HG03457 (cell line): ENCODE results near the gene CLPX.
"Not testable (repeated sequence)": the region's sequence is repeated elsewhere in the genome, so short reads cannot be mapped to it uniquely, and the experiment has no call there.

ENCODE experiments used
- ATAC-seq: cut with Tn5 transposase; IDR thresholded peaks from one replicate; pipeline ENCODE4 v1.9.1; 2021; ENCODE audit warnings: moderate number of reproducible peaks; ENCODE audit not compliant: unreplicated experiment

Gene CLPX

GRCh38 chr15:65174509-65174908 lies 10.6 kb downstream of the CLPX start:
- no peak for ATAC-seq

GRCh38 chr15:65172531-65172930 lies 12.6 kb downstream of the CLPX start:
- ATAC-seq, result no peak

- no peak for ATAC-seq
Observed at GRCh38 chr15:65171428-65171827, 13.7 kb downstream of the CLPX start.

- no peak for ATAC-seq
Observed at GRCh38 chr15:65165875-65166274, 19.3 kb downstream of the CLPX start.

- ATAC-seq, result no peak
Observed at GRCh38 chr15:65164139-65164538, 21.0 kb downstream of the CLPX start.

- no peak for ATAC-seq
Observed at GRCh38 chr15:65163041-65163440, 22.1 kb downstream of the CLPX start.

GRCh38 chr15:65156692-65157091 lies 28.4 kb downstream of the CLPX start:
- ATAC-seq, result no peak

GRCh38 chr15:65154720-65155119 lies 30.4 kb downstream of the CLPX start:
- ATAC-seq, result no peak

- ATAC-seq, result no peak
Observed at GRCh38 chr15:65147902-65148301, 37.2 kb downstream of the CLPX start.

GRCh38 chr15:65146438-65146837 lies 38.7 kb downstream of the CLPX start:
- ATAC-seq, result no peak

GRCh38 chr15:65138631-65139030 lies 46.5 kb downstream of the CLPX start:
- not testable (repeated sequence) for ATAC-seq

- not testable (repeated sequence) for ATAC-seq
Observed at GRCh38 chr15:65137893-65138292, 47.2 kb downstream of the CLPX start.

GRCh38 chr15:65137089-65137488 lies 48.1 kb downstream of the CLPX start:
- ATAC-seq, result not testable (repeated sequence)

- ATAC-seq, result no peak
Observed at GRCh38 chr15:65134538-65134937, 50.6 kb downstream of the CLPX start.

GRCh38 chr15:65133548-65134200 lies 51.5 kb downstream of the CLPX start, which contains the start of gene PDCD7:
Gene PDCD7 (minus strand): TSS chr15:65133808. CDS start chr15:65133781, 27 bp downstream.
- peak; percentile 83 for ATAC-seq

GRCh38 chr15:65132878-65133547 lies 52.1 kb downstream of the CLPX start:
- peak; percentile 33 for ATAC-seq

GRCh38 chr15:65130941-65131340 lies 54.2 kb downstream of the CLPX start:
- no peak for ATAC-seq

- no peak for ATAC-seq
Observed at GRCh38 chr15:65115542-65115941, 69.6 kb downstream of the CLPX start.

GRCh38 chr15:65115086-65115485 lies 70.1 kb downstream of the CLPX start, which contains the start of gene UBAP1L:
Gene UBAP1L (minus strand): TSS chr15:65115200. CDS start chr15:65106215, 8,985 bp downstream.
- ATAC-seq, result no peak

- no peak for ATAC-seq
Observed at GRCh38 chr15:65110676-65111292, 74.4 kb downstream of the CLPX start.

GRCh38 chr15:65106011-65106590 lies 79.0 kb downstream of the CLPX start:
- ATAC-seq, result no peak

GRCh38 chr15:65105038-65105437 lies 80.1 kb downstream of the CLPX start:
- no peak for ATAC-seq
